Stomach (tissue), 19 donors: ENCODE data around the gene CARD19. TPM values are rescaled to one million over a fixed set of nuclear protein-coding genes. Genes with fewer than 3 reads are reported as not detected.

Experiments used
- DNase-seq, 2 donors: peaks; one replicate each; pipeline versions ENCODE4 v3.0.0 to v3.0.0-alpha.2; 2013 to 2019
- H3K27ac ChIP-seq, 5 donors: fragments of 200-600 bp in 4 of 5; sonication (generic) in 4 of 5; one replicate each; pipeline ENCODE4 v1.5.1; 2013 to 2019; ENCODE audit warnings: mild to moderate bottlenecking in 1 of 5, moderate library complexity in 1 of 5
- H3K27me3 ChIP-seq, 3 donors: fragments of 200-600 bp; sonication (generic); one replicate each; pipeline ENCODE4 v1.5.1; 2017 to 2019; ENCODE audit warnings: mixed run types in 1 of 3
- H3K36me3 ChIP-seq, 4 donors: fragments of 200-600 bp; sonication (generic); 1 replicate in 3 of 4; 2 replicates in 1 of 4; pipeline ENCODE4 v1.5.1; 2016 to 2019
- H3K4me1 ChIP-seq, 4 donors: fragments of 200-600 bp; sonication (generic); one replicate each; pipeline ENCODE4 v1.5.1; 2016 to 2019
- H3K4me3 ChIP-seq, 4 donors: fragments of 200-600 bp; sonication (generic) in 3 of 4; one replicate each; pipeline ENCODE4 v1.5.1; 2016 to 2019; ENCODE audit warnings: mild to moderate bottlenecking in 1 of 4
- H3K9me3 ChIP-seq, 4 donors: fragments of 200-600 bp; sonication (generic); one replicate each; pipeline ENCODE4 v1.5.1; 2016 to 2019
- EP300 ChIP-seq: sonication (generic); formaldehyde crosslinking; IDR thresholded peaks from one replicate; pipeline ENCODE4 v1.6.1; 2017; ENCODE audit warnings: antibody characterized with exemption
- POLR2A ChIP-seq, 4 donors: fragments of 450-650 bp; IDR thresholded peaks; one replicate each; pipeline ENCODE4 v1.6.1; 2016; ENCODE audit warnings: antibody characterized with exemption in 4 of 4, control low read depth in 2 of 4, mild to moderate bottlenecking in 1 of 4, moderate library complexity in 1 of 4
- POLR2AphosphoS5 ChIP-seq, 3 donors: sonication (generic); formaldehyde crosslinking; IDR thresholded peaks; one replicate each; pipeline ENCODE4 v1.6.1; 2016; ENCODE audit warnings: antibody characterized with exemption in 3 of 3
- WGBS, 5 donors: extraction: QIAGEN DNeasy Blood & Tissue Kit in 3 of 5; methylation state at CpG; one replicate each; pipeline versions ENCODE4 v1.1.5 to v1.1.7; 2013 to 2018; 5-methylcytosine and 5-hydroxymethylcytosine counted together
- intact Hi-C: fragments of 100-400 bp; cut with DNase I; formaldehyde crosslinking; loops from one replicate; pipeline ENCODE4 v1.15.1; 2023; ENCODE audit warnings: low total_unique reads
- long read RNA-seq, 10 donors: transcript quantifications; one replicate each; lab custom pipeline, GENCODE V29; 2026
- polyA plus RNA-seq, 3 donors: library from polyadenylated mRNA; stranded (reverse); fragments of 200-250 nt; gene quantifications; one replicate each; pipeline ENCODE4 v1.2.3, GENCODE V29; 2013
- total RNA-seq, 5 donors: library from RNA; depleted of rRNA; stranded (reverse); fragments of >200 nt; gene quantifications; one replicate each; pipeline versions ENCODE4 v1.1.0 to v1.2.3, GENCODE V29; 2014 to 2016
- TF ChIP-seq, protein P1 (sequence below), 7 experiments: fragments of 450-650 bp in 4 of 7; fragments of 200-600 bp in 3 of 7; sonication (generic) in 3 of 7; IDR thresholded peaks; one replicate each; pipeline ENCODE4 v1.5.1; 2016 to 2019; ENCODE audit warnings: antibody characterized with exemption in 7 of 7, control low read depth in 2 of 7, mild to moderate bottlenecking in 1 of 7
- donor health status: healthy with polysubstance abuse.
- donor health status: Bipolar disorder and iron deficiency.
- donor health status: healthy.

Gene CARD19, protein sequence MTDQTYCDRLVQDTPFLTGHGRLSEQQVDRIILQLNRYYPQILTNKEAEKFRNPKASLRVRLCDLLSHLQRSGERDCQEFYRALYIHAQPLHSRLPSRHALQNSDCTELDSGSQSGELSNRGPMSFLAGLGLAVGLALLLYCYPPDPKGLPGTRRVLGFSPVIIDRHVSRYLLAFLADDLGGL
- total RNA-seq (10 to 100 TPM; 14.3 to 95.1 (median 58.0) TPM), polyA plus RNA-seq (10 to 100 TPM; 32.9 to 46.6 (median 44.5) TPM)
- long read RNA-seq, donor 1, partial matches to known transcripts, result 0 of 6 reads
- long read RNA-seq, donor 1, other reads (novel, unspliced or antisense), result 0 of 6 reads
- long read RNA-seq, donor 2, partial matches to known transcripts, result 0 of 9 reads
- long read RNA-seq, donor 2, other reads (novel, unspliced or antisense), result 0 of 9 reads
- long read RNA-seq, donor 3, partial matches to known transcripts, result 0 of 5 reads
- long read RNA-seq, donor 3, other reads (novel, unspliced or antisense), result 0 of 5 reads
- long read RNA-seq, donor 4, result 0 reads
- long read RNA-seq, donor 5, transcript CARD19-207 (6 exons, 759 nt), result major isoform, 7 of 22 reads
- long read RNA-seq, donor 5, transcript CARD19-201 (6 exons, 855 nt), result minor isoform, 6 of 22 reads
- long read RNA-seq, donor 5, partial matches to known transcripts, result 0 of 22 reads
- long read RNA-seq, donor 5, other reads (novel, unspliced or antisense), result 6 of 22 reads
- long read RNA-seq, donor 6, transcript CARD19-201 (6 exons, 855 nt), result major isoform, 11 of 25 reads
- long read RNA-seq, donor 6, transcript CARD19-206 (2 exons, 2,690 nt), result minor isoform, 5 of 25 reads
- long read RNA-seq, donor 6, transcript CARD19-207 (6 exons, 759 nt), result minor isoform, 8 of 25 reads
- long read RNA-seq, donor 6, partial matches to known transcripts, result 0 of 25 reads
- long read RNA-seq, donor 6, other reads (novel, unspliced or antisense), result 0 of 25 reads
- long read RNA-seq, donor 7, partial matches to known transcripts, result 0 of 7 reads
- long read RNA-seq, donor 7, other reads (novel, unspliced or antisense), result 0 of 7 reads
- long read RNA-seq, donor 8, partial matches to known transcripts, result 0 of 8 reads
- long read RNA-seq, donor 8, other reads (novel, unspliced or antisense), result 0 of 8 reads
- long read RNA-seq, donor 9, transcript CARD19-201 (6 exons, 855 nt), result major isoform, 5 of 11 reads
- long read RNA-seq, donor 9, partial matches to known transcripts, result 0 of 11 reads
- long read RNA-seq, donor 9, other reads (novel, unspliced or antisense), result 0 of 11 reads
- long read RNA-seq, donor 10, partial matches to known transcripts, result 0 of 3 reads
- long read RNA-seq, donor 10, other reads (novel, unspliced or antisense), result 0 of 3 reads

DNA sequence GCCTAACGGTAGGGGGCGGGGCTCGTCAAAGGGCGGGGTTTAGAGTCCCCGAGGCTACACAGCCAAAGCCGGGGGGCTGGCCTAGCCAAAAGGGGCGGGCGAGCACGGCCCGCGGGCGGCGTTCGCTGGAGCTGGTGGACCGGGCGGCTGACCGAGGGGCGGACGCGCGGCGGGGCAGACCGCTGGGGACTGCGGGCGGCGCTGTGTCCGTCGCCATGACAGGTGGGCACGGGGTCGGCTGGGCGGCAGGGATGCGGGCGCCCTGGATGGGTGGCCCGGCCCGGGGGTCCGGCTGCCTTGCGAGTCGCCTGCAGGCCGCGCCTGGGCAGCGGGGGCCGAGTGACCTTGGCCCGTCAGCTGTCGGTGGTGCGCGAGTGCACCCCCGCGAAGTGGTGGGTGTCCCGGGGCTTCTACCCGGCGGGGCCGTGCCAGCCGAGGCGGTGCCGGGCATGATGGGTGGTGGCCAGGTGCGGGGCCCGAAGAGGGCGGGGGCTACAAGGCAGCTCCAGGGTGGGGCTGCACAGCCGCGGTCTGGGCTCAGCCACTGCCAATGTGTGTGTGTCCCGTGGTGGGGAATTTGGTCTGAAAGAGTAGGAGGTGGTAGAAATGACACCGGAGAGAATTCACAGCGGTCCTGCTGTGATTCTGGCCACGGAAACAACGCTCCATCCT is at the start of gene CARD19:
Gene CARD19, plus strand, starts transcription at position 87 of the 672 bp plus-strand sequence. Its CDS starts 129 bp downstream, at position 216.
- DNase-seq, result peak; percentile 67 to 87
- WGBS, 5 donors, result 0 to 1% (median 1%) methylated on average over 34 to 65 of the region's 65 CpGs
- peaks cover 0 to 6% (median 0%) of the 10 kb centered on the region in 4 donors for H3K9me3 ChIP-seq
- intact Hi-C loops, result no loop called here
- peak within 1 kb of the TSS; percentile 97 to 98 (median 97) for H3K27ac ChIP-seq
- H3K36me3 ChIP-seq, result no peaks in the 10 kb centered on the region
- peak within 1 kb of the TSS; percentile 76 to 97 (median 88) for H3K4me3 ChIP-seq
- no peaks in the 10 kb centered on the region for H3K27me3 ChIP-seq
- TF ChIP-seq POLR2A (IDR thresholded peaks at IDR 0.05) (peak in 1 of 4 donors; percentile 32), EP300 (no peak), POLR2AphosphoS5 (IDR thresholded peaks at IDR 0.05) (peak; percentile 97 to 99 (median 98))
- TF ChIP-seq, protein P1, sequence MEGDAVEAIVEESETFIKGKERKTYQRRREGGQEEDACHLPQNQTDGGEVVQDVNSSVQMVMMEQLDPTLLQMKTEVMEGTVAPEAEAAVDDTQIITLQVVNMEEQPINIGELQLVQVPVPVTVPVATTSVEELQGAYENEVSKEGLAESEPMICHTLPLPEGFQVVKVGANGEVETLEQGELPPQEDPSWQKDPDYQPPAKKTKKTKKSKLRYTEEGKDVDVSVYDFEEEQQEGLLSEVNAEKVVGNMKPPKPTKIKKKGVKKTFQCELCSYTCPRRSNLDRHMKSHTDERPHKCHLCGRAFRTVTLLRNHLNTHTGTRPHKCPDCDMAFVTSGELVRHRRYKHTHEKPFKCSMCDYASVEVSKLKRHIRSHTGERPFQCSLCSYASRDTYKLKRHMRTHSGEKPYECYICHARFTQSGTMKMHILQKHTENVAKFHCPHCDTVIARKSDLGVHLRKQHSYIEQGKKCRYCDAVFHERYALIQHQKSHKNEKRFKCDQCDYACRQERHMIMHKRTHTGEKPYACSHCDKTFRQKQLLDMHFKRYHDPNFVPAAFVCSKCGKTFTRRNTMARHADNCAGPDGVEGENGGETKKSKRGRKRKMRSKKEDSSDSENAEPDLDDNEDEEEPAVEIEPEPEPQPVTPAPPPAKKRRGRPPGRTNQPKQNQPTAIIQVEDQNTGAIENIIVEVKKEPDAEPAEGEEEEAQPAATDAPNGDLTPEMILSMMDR (IDR thresholded peaks at IDR 0.05), result no peak
- H3K4me1 ChIP-seq, result peaks cover 36 to 67% (median 62%) of the 10 kb centered on the region in 4 donors

GRCh38 chr9:93048566-93049448 is 47.2 kb upstream of the CARD19 start:
- Histone ChIP-seq H3K9me3 (peaks cover 0 to 4% (median 0%) of the 10 kb centered on the region in 4 donors), H3K4me1 (peaks cover 0 to 8% (median 0%) of the 10 kb centered on the region in 4 donors), H3K27ac (no peak overlapping the region), H3K27me3 (no peaks in the 10 kb centered on the region), H3K4me3 (no peak overlapping the region), H3K36me3 (no peaks in the 10 kb centered on the region)
- intact Hi-C loops, result no loop called here
- TF ChIP-seq POLR2A (IDR thresholded peaks at IDR 0.05) (no peak), POLR2AphosphoS5 (IDR thresholded peaks at IDR 0.05) (no peak), EP300 (no peak)
- TF ChIP-seq, protein P1 (IDR thresholded peaks at IDR 0.05), result no peak
- DNase-seq, result no peak
- WGBS, 5 donors, result 69 to 76% (median 73%) methylated on average over 8 of the region's 8 CpGs

- H3K4me1 ChIP-seq, result peaks cover 0 to 8% (median 1%) of the 10 kb centered on the region in 4 donors
- no peaks in the 10 kb centered on the region for H3K36me3 ChIP-seq
- 52 to 69% (median 55%) methylated on average over 4 of the region's 4 CpGs for WGBS, 5 donors
- no peak for DNase-seq
- H3K4me3 ChIP-seq, result no peak overlapping the region
- peaks cover 0 to 4% (median 0%) of the 10 kb centered on the region in 4 donors for H3K9me3 ChIP-seq
- TF ChIP-seq POLR2AphosphoS5 (IDR thresholded peaks at IDR 0.05), result no peak
- no peak for TF ChIP-seq POLR2A (IDR thresholded peaks at IDR 0.05)
- TF ChIP-seq, protein P1 (IDR thresholded peaks at IDR 0.05), result no peak
- no peak for TF ChIP-seq EP300
- H3K27ac ChIP-seq, result no peak overlapping the region
- intact Hi-C loops, result no loop called here
- no peaks in the 10 kb centered on the region for H3K27me3 ChIP-seq
Measured at GRCh38 chr9:93049491-93049890, 46.5 kb upstream of the CARD19 start.
